Activated CD8-positive, alpha-beta T cell treated with anti-CD3 and anti-CD28 coated beads for 36 hours (primary cell): Measurements from ENCODE around the gene DUSP14. TPM values are rescaled to one million over a fixed set of nuclear protein-coding genes. Genes with fewer than 3 reads are reported as not detected.

Experiments
- ATAC-seq: fragments of 200-7000 bp; cut with Tn5 transposase; one replicate; pipeline ENCODE4 v1.10.0; 2021; ENCODE audit warnings: mild to moderate bottlenecking, moderate library complexity
- CTCF ChIA-PET: fragments of 350-600 bp; sonication (Branson Sonifier 250); formaldehyde crosslinking; loops from one replicate; lab custom pipeline; 2021; ENCODE audit warnings: antibody characterized with exemption; lab: Charles Lee
- POLR2A ChIA-PET: fragments of 350-600 bp; sonication (Branson Sonifier 250); formaldehyde crosslinking; loops from one replicate; lab custom pipeline; 2021; ENCODE audit warnings: antibody characterized with exemption; lab: Charles Lee
- DNase-seq: peaks from one replicate; pipeline ENCODE4 v3.0.0-alpha.2; 2020
- H3K27ac Mint-ChIP-seq: one replicate; pipeline ENCODE4 v1.8.0; 2021; ENCODE audit warnings: mild to moderate bottlenecking, mixed read lengths
- H3K27me3 Mint-ChIP-seq: one replicate; pipeline ENCODE4 v1.8.0; 2021; ENCODE audit warnings: mixed read lengths
- H3K36me3 Mint-ChIP-seq: one replicate; pipeline ENCODE4 v1.8.0; 2021; ENCODE audit warnings: low read depth, mixed read lengths
- H3K4me1 Mint-ChIP-seq: one replicate; pipeline ENCODE4 v1.8.0; 2021; ENCODE audit warnings: low read depth, mixed read lengths
- H3K4me3 Mint-ChIP-seq: one replicate; pipeline ENCODE4 v1.8.0; 2021; ENCODE audit warnings: mild to moderate bottlenecking, moderate library complexity, mixed read lengths
- H3K9me3 Mint-ChIP-seq: one replicate; pipeline ENCODE4 v1.8.0; 2021; ENCODE audit warnings: mixed read lengths
- intact Hi-C: fragments of 100-400 bp; cut with micrococcal nuclease; formaldehyde crosslinking; loops from one replicate; pipeline ENCODE4 v1.10.0; 2022
- total RNA-seq, 2 experiments: library from RNA; stranded (reverse); gene quantifications; one replicate each; pipeline ENCODE4 v1.2.3, GENCODE V29; 2021
- TF ChIP-seq, protein P1 (sequence below): fragments of 200-600 bp; IDR thresholded peaks from one replicate; pipeline ENCODE4 v1.8.0; 2022; ENCODE audit warnings: antibody characterized with exemption, mild to moderate bottlenecking

Gene DUSP14
- total RNA-seq, 2 experiments from 2014 or later = 13.3 to 15.5 TPM

DNA sequence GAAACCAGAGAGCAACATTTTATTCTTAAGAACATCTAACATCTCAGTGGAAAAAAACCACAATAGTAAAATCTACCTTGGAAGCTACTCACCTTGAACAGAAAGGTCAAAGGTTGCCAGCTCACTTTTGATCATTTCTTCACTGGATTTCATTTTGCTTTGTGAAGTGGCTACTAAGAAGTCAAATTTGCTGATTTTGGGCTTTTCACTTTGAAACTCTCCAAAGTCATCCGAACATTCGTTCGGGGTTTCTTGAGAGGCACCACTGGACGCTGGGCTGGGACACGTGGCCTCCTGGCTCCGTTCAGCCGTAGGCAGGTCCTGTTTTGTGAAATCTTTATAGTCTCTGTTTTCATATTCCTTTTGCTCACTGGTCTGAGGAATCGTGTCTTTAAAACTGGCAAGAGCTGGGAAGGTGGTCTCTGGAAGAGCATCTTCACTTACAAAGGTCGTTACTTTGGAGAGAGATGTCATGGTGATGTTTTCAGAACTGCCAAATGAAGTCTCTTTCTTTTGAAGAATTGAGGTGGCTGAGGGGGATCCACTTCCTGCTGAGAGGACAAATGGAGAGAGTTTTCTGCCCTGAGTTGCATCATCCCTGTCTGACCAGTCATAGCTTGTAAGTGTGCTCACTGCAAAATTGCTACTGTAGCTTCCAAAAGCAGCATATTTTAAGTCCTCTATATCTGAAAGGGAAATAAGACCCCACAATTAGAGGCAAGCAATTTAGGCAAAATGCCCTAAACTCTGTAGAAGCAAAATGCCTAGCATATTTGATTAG lies 52.4 kb downstream of the DUSP14 start:
- no peaks in the 10 kb centered on the region for H3K27me3 Mint-ChIP-seq
- TF ChIP-seq, protein P1, sequence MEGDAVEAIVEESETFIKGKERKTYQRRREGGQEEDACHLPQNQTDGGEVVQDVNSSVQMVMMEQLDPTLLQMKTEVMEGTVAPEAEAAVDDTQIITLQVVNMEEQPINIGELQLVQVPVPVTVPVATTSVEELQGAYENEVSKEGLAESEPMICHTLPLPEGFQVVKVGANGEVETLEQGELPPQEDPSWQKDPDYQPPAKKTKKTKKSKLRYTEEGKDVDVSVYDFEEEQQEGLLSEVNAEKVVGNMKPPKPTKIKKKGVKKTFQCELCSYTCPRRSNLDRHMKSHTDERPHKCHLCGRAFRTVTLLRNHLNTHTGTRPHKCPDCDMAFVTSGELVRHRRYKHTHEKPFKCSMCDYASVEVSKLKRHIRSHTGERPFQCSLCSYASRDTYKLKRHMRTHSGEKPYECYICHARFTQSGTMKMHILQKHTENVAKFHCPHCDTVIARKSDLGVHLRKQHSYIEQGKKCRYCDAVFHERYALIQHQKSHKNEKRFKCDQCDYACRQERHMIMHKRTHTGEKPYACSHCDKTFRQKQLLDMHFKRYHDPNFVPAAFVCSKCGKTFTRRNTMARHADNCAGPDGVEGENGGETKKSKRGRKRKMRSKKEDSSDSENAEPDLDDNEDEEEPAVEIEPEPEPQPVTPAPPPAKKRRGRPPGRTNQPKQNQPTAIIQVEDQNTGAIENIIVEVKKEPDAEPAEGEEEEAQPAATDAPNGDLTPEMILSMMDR = no peak
- intact Hi-C loops = no loop called here
- ATAC-seq (peak; percentile 72), DNase-seq (peak; percentile 35)
- H3K4me1 Mint-ChIP-seq = peaks cover 39% of the 10 kb centered on the region
- peaks cover 37% of the 10 kb centered on the region for H3K36me3 Mint-ChIP-seq
- no peak overlapping the region for H3K4me3 Mint-ChIP-seq
- CTCF ChIA-PET = interaction anchor here (0.7 to 2.4 kb wide), 5 partner anchors 14 to 28 kb away, joined by 3 to 6 read pairs (median 4); no protein-coding TSS in a partner anchor
- no peaks in the 10 kb centered on the region for H3K9me3 Mint-ChIP-seq
- H3K27ac Mint-ChIP-seq = peak overlapping the region; percentile 88
- POLR2A ChIA-PET = interaction anchor here (1.5 kb wide), 1 partner anchor 16 kb away, joined by 3 read pairs; no protein-coding TSS in a partner anchor

GRCh38 chr17:37543637-37544052 lies 54.0 kb downstream of the DUSP14 start:
- intact Hi-C loops = no loop called here
- no peak for DNase-seq
- H3K27ac Mint-ChIP-seq = peak overlapping the region; percentile 75
- TF ChIP-seq, protein P1 = no peak
- H3K9me3 Mint-ChIP-seq = no peaks in the 10 kb centered on the region
- H3K36me3 Mint-ChIP-seq = peaks cover 31% of the 10 kb centered on the region
- no peak overlapping the region for H3K4me3 Mint-ChIP-seq
- peaks cover 50% of the 10 kb centered on the region for H3K4me1 Mint-ChIP-seq
- H3K27me3 Mint-ChIP-seq = no peaks in the 10 kb centered on the region
- CTCF ChIA-PET = interaction anchor here (1.1 kb wide), 1 partner anchor 62 kb away, joined by 3 read pairs; no protein-coding TSS in a partner anchor
- POLR2A ChIA-PET = no interaction called here
- ATAC-seq = peak; percentile 38

GRCh38 chr17:37545486-37545885 lies 55.8 kb downstream of the DUSP14 start:
- Mint-ChIP-seq H3K4me1 (peaks cover 55% of the 10 kb centered on the region), H3K4me3 (no peak overlapping the region), H3K27ac (no peak overlapping the region), H3K27me3 (no peaks in the 10 kb centered on the region), H3K36me3 (peaks cover 27% of the 10 kb centered on the region), H3K9me3 (no peaks in the 10 kb centered on the region)
- ATAC-seq (no peak), DNase-seq (no peak)
- POLR2A ChIA-PET = no interaction called here
- TF ChIP-seq, protein P1 = no peak
- intact Hi-C loops = no loop called here
- CTCF ChIA-PET = no interaction called here

GRCh38 chr17:37546302-37546701 lies 56.6 kb downstream of the DUSP14 start:
- TF ChIP-seq, protein P1 = no peak
- H3K27me3 Mint-ChIP-seq = no peaks in the 10 kb centered on the region
- DNase-seq (no peak), ATAC-seq (no peak)
- POLR2A ChIA-PET = interaction anchor here (0.5 kb wide), 1 partner anchor 829 kb away, joined by 3 read pairs; no protein-coding TSS in a partner anchor
- no peak overlapping the region for H3K4me3 Mint-ChIP-seq
- no peaks in the 10 kb centered on the region for H3K9me3 Mint-ChIP-seq
- CTCF ChIA-PET = interaction anchor here (1.0 kb wide), 1 partner anchor 92 kb away, joined by 3 read pairs; no protein-coding TSS in a partner anchor
- peaks cover 64% of the 10 kb centered on the region for H3K4me1 Mint-ChIP-seq
- intact Hi-C loops = no loop called here
- no peak overlapping the region for H3K27ac Mint-ChIP-seq
- peaks cover 21% of the 10 kb centered on the region for H3K36me3 Mint-ChIP-seq

- TF ChIP-seq, protein P1 = no peak
- ATAC-seq (no peak), DNase-seq (no peak)
- intact Hi-C loops = no loop called here
- Mint-ChIP-seq H3K4me3 (no peak overlapping the region), H3K4me1 (peaks cover 69% of the 10 kb centered on the region), H3K27ac (peak overlapping the region; percentile 59), H3K36me3 (peaks cover 23% of the 10 kb centered on the region), H3K27me3 (no peaks in the 10 kb centered on the region), H3K9me3 (no peaks in the 10 kb centered on the region)
- CTCF ChIA-PET = no interaction called here
- POLR2A ChIA-PET = no interaction called here
Observed at GRCh38 chr17:37547986-37548385, 58.3 kb downstream of the DUSP14 start.
